ENCODE measurements around the gene FILIP1L.

FILIP1L gene

GRCh38 chr3:99945328-99945995 is 168.8 kb downstream of the FILIP1L start:
- no peak for DNase-seq

DNA sequence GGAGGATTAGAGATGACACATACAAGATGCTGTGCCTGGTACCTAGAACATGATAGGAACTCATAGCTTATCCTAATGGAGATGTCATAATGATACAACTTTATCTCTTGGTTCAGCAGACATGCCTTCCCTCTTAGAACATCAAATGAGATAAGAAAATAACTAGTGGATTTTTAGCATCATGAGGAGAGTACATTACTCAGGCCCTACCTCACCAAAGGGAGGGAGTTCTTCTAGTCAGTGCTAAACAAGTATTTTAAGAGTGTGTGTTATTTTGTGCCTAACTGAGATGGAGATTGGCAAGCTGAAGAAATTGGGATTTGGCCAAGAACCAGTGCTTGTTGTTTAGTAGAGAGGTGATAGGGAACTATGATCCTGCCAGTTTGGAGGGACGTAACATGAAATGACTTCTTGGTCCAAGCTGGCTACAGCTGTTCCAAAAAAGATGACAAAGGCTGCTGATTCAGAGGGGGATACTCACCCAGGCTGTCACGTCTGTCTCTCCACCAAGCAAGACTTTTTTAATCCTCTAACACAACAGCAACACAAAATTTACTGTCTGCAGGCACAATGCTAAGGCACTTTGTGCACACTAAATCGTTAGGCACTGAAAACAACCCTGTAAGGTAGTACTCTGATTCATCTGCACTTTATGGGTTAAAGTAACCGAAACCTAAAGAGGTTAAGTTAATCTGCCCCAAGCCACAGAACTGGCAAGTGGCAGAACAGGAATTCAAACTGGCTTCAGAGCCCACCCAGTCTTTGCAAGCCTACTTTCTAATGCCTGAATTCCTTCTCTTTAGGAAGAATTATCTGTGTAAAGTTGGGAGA is 170.2 kb downstream of the FILIP1L start:
- DNase-seq: no peak

DNA sequence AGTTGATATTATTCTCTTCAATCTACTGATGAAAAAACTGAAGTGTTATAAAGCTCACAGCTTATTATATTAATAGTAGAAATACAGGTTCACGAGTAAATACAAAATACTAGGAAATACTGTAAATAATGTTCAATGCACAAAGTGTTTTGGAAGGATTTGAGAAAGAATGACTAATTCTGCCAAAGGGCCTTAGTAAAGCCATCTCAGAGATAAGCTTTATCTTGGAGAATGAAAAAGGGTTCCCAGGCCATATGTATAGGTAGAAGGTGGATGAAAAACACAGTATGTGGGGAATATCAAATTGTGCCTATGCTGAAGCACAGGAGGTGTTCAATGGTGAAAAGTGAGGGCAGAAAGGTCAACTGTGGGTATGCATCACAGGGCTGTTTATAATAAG is 173.1 kb downstream of the FILIP1L start:
- no peak for DNase-seq

DNA sequence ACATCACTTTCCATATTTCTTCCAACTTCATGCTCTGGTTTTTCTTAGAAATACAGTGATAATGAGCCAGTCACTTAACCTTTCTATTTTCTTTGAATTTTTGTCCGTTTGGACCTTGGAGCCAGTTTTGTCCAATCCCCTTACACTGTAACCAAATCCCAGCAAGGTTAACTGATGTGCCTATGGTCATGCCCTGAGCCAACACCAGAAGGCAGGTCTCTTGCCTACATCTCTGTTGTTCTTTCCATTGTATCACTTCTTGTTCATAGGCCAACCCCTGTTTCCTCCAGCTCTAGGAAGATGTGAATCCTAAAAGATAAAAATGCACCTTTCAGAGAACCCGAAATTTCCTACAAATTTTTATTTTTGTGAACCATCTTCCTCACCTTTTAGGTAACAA is 174.0 kb downstream of the FILIP1L start:
- DNase-seq: no peak

- DNase-seq: no peak
These were observed 174.4 kb downstream of the FILIP1L start for GRCh38 chr3:99939876-99940275.

- no peak for DNase-seq
These were observed 175.9 kb downstream of the FILIP1L start for GRCh38 chr3:99938270-99938911.

- DNase-seq: peak; percentile 37
These were observed 179.1 kb downstream of the FILIP1L start for GRCh38 chr3:99934975-99935797.

DNA sequence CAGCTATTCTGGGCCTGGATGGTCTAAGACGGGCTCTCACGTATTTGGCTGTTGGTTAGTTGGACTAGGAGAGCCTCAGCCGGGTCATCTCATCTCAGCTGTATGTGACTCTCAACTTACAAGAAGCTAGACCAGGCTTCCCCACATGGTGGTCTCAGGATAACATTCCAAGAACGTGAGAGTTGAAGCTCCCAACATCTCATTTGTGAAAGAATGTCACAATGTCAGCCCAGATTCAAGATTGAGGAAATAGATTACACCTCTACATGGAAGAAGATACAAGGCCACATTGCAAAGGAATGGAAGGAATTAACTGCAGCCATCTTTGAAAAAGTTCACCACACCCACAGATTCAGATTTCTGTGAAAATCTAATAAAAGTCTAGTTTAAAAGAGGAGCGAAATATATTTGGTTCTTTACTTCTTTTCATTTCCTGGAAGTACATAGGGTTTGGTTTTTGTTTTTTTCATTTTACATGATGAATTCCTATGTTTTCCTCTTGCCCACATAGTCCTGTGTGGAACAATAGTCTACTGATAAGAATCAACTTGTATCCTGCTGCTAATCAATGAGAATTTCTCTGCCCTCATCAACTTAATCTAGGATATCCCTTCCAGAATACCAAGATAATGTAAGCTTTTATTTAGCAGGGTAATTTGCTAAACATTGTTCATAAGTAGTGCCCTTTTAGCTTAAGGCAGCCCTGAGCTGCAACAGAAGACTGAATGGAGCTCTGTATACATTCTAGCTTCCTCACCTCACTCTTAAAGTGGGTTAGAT is 180.1 kb downstream of the FILIP1L start:
- no peak for DNase-seq

GRCh38 chr3:99931059-99931458 is 183.2 kb downstream of the FILIP1L start:
- DNase-seq: peak; percentile 34

DNA sequence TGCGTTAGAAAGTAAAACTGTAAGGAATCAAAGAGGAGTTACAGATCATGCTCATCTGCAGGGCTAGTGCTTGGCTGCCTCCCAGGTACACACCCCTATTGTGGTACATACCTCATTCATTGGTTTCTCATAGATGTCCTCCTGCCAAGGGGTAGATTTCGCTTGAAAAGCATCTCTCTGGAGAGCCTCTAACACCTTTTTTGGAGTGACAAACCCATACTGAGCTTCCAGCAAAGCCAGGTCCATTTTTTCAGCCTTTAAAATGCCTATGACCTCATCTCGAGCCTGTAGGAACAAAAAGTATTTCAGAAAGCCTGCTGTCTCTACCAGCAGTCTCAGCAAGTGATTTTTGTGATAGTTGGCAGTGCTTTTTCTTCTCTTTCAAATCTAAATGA is 184.6 kb downstream of the FILIP1L start:
- DNase-seq: no peak

DNA sequence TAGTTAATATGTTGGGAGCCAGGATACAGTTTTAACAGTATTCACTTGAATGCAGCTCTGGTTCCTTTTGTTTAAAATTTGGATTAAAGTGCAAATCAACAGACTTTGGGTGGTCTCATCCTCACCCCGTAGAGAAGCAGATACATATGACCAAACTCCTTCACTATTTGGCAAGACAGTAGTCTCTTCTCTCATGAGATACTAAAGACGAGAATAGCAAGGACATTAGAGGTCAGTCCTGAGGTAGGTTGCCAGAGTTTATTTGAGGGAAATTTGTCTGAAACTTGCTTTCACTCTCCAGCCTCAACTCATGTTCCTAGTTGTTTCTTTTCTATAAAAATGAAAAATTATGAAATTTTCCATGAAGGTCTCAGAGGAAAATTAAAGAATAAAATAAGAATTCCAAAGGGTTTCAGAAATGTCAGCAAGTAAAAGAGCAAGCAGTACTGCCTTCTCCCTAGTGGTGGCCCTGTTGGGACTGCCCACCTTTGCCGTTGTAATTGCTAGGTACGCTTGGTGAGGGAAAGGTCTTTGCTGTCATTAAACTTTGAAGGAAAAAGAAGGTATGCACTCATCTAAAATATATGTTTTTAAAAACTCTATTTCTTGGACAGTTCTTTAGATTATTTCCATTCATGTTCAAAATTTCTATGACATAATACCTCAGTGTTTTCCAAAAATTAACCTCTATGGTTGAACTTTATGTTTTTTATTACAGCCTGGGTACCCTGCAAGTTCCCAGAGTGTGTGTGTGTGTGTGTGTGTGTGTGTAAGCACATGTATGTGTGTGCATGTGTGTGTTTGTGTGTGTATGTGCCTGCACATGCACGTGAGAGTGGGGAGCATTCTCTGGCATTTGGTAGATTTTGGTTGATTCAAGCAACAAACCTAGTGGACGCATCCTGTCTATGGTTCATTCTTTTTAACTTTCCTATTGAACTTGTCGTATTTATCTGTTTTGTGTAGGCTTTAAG is 185.2 kb downstream of the FILIP1L start:
- no peak for DNase-seq

GRCh38 chr3:99927671-99928457 is 186.4 kb downstream of the FILIP1L start:
- DNase-seq: no peak

DNA sequence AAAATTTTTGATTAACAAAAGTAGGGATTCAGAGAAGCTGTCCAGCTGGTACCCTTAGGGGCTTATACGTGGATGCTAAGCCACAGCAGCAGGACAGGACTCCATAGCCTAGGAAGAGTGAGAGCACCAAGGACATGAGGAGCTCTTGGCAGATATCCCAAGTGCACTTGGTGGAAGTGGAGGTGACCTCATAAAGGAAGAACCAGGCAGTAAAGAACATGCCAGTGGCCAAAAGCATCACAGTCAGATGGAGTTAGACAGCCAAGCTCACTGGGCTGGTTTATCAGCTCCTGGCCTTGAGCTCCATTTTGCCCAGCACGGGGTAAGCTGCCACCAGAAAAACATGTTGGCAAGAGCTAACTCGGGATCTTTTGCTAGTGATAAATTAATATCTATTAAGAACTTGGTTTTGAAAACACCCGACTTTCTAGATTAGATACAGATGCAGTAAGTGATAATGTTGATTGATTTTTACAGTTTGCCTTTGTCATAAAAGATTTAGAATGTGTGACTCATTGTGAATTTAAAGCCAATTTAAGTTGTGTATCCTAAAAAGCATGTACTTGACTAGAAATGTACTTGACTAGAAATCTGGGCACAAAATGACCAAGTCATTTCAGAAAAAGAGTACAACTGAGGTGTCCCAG is 188.6 kb downstream of the FILIP1L start:
- DNase-seq: peak; percentile 87

DNA sequence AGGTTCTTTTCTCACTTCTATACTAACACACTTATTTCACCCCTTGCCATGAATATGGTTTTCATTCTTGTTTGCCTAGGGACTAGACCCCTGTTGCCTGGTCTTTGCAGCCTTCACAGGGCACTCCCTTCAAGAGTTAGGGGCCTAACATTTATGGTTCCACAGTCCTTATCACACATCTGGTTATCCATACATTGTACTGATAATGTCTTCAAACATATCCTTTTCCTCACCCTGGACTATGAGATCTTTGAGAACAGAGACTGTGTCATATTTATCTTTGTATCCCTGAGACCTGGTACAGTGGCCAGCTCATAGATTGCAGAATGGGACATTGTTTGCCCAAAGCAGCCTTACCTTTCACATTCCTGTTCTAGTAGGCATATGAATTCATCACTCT is 190.4 kb downstream of the FILIP1L start:
- no peak for DNase-seq

DNA sequence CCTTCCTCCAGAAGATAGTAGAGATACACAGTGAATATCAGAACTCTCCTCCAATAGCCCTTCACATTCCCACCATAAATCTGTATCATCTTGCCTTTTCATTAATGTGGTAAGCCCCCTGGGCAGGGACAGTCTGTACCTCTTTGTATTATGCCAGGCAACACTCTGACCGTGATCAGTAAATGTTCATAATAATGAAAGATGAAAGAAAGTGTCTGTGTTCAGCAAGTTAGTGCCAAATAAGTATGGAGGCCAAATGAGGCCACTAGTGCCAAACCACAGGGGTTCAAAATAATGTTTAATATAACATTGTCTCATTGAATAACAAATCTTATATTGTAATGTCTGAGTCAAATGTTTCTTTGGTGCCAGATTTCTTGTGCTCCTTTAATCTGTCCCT is 192.3 kb downstream of the FILIP1L start:
- DNase-seq: no peak

DNA sequence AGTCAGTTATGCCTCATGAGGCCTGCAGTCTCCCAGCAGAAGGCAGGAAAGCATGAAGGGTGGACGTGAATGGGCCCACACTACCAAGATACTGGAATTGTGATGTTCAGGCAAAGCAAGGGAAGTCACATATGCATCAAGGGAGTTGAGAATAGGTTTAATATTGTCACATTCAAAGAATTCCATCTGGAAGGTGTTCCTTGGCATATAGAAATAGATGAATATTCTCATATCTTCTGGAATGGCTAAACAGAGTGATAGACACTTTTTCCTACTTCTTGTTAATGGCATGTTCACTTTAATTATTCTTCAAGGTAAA is 193.0 kb downstream of the FILIP1L start:
- DNase-seq: no peak

GRCh38 chr3:99920481-99921376 is 193.6 kb downstream of the FILIP1L start:
- peak; percentile 86 for DNase-seq

GRCh38 chr3:99919694-99920093 is 194.6 kb downstream of the FILIP1L start:
- DNase-seq: no peak

DNA sequence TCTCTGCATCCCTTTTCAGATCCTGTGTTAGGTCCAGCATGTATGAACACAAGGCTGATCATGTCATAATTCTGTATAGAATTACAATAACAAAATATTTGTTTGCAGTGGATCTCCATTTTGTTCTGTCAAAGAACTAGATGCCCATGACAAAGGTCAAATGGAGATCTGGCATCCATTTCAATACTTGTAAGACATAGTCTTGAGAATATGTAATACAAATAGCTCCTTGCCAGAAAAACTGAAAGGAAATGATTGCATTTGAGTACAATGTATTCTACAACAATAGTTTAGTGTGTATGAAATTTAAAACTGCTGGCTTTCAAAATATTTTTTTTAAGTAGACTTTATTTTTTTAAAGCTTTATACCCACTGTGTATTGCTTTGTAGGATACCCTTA is 195.6 kb downstream of the FILIP1L start:
- DNase-seq: no peak

Measured in DMS53 (cell line).